Fibroblast of mammary gland (primary cell): ENCODE results near the gene SLC29A4.
"Not testable (repeated sequence)": the region's sequence is repeated elsewhere in the genome, so short reads cannot be mapped to it uniquely, and the experiment has no call there.

ENCODE experiments used
- DNase-seq: peaks from one replicate; pipeline ENCODE4 v3.0.0-alpha.2; 2010; ENCODE audit warnings: low read depth
- H3K4me3 ChIP-seq: 2 replicates; pipeline ENCODE4 v1.5.1; 2011; ENCODE audit warnings: low read depth, mild to moderate bottlenecking, low read length, moderate library complexity; ENCODE audit not compliant: control insufficient read depth
- CTCF ChIP-seq: conservative IDR thresholded peaks from 2 replicates; pipeline ENCODE4 v1.5.1; 2011; ENCODE audit warnings: low read depth, low read length, inconsistent platforms; ENCODE audit not compliant: control insufficient read depth, insufficient read depth

SLC29A4 gene

GRCh38 chr7:5322621-5323410 is 40.1 kb downstream of the SLC29A4 start:
- H3K4me3 ChIP-seq: no peak overlapping the region
- no peak for TF ChIP-seq CTCF
- no peak for DNase-seq

GRCh38 chr7:5323800-5324781 is 41.3 kb downstream of the SLC29A4 start:
- not testable (repeated sequence) for H3K4me3 ChIP-seq
- peak; percentile 14 for DNase-seq

- DNase-seq: no peak
- no peak for TF ChIP-seq CTCF
These were observed 42.2 kb downstream of the SLC29A4 start for GRCh38 chr7:5324961-5325360.

GRCh38 chr7:5330288-5330687 is 47.5 kb downstream of the SLC29A4 start:
- DNase-seq: no peak
- TF ChIP-seq CTCF: no peak
- H3K4me3 ChIP-seq: no peak overlapping the region

More at GRCh38 chr7:5324961-5325360, 42.2 kb downstream of the SLC29A4 start:
- H3K4me3 ChIP-seq: no peak overlapping the region

- TF ChIP-seq CTCF: no peak
- H3K4me3 ChIP-seq: no peak overlapping the region
- DNase-seq: no peak
These were observed 49.8 kb downstream of the SLC29A4 start for GRCh38 chr7:5332579-5332978.

- TF ChIP-seq CTCF: no peak
- no peak overlapping the region for H3K4me3 ChIP-seq
- no peak for DNase-seq
These were observed 50.6 kb downstream of the SLC29A4 start for GRCh38 chr7:5333121-5334045.
